Vagina (tissue), 2 donors: ENCODE data around the gene HIBCH.

Experiments used
- POLR2A ChIP-seq, 2 donors: fragments of 450-650 bp; IDR thresholded peaks; one replicate each; pipeline ENCODE4 v1.6.1; 2017; ENCODE audit warnings: antibody characterized with exemption in 2 of 2, mild to moderate bottlenecking in 2 of 2, moderate library complexity in 2 of 2
- POLR2AphosphoS5 ChIP-seq, 2 donors: sonication (generic); formaldehyde crosslinking; IDR thresholded peaks; one replicate each; pipeline ENCODE4 v1.9.0; 2017; ENCODE audit warnings: antibody characterized with exemption in 2 of 2, mild to moderate bottlenecking in 2 of 2, low read depth in 1 of 2; ENCODE audit not compliant: insufficient read depth in 1 of 2
- TF ChIP-seq, protein P1 (sequence below), 3 experiments: fragments of 450-650 bp in 2 of 3; fragments of 200-600 bp in 1 of 3; sonication (generic) in 1 of 3; IDR thresholded peaks; one replicate each; pipeline ENCODE4 v1.5.1; 2017 to 2019; ENCODE audit warnings: antibody characterized with exemption in 3 of 3, mild to moderate bottlenecking in 2 of 3, moderate library complexity in 2 of 3

DNA sequence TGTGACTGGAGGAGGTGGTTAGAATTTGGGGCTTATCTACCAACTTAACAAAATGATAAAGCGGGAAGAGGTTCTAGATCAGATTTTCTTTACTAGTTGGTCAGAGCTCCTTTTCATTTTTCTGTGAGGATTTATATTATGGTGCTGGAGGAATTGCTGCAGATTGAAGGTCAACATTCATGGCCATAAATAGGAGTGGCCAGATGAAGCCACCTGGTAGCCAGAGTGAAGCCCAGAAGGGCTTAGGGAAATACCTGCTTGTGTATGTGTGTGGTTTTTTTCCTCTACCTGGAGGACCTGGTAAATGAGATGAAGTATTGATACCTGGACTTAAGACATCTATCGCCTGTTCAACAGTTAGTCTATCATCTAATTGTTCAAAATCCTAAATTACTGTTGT, 134.2 kb downstream of the HIBCH start:
- TF ChIP-seq POLR2A (IDR thresholded peaks at IDR 0.05) = no peak
- TF ChIP-seq, protein P1, sequence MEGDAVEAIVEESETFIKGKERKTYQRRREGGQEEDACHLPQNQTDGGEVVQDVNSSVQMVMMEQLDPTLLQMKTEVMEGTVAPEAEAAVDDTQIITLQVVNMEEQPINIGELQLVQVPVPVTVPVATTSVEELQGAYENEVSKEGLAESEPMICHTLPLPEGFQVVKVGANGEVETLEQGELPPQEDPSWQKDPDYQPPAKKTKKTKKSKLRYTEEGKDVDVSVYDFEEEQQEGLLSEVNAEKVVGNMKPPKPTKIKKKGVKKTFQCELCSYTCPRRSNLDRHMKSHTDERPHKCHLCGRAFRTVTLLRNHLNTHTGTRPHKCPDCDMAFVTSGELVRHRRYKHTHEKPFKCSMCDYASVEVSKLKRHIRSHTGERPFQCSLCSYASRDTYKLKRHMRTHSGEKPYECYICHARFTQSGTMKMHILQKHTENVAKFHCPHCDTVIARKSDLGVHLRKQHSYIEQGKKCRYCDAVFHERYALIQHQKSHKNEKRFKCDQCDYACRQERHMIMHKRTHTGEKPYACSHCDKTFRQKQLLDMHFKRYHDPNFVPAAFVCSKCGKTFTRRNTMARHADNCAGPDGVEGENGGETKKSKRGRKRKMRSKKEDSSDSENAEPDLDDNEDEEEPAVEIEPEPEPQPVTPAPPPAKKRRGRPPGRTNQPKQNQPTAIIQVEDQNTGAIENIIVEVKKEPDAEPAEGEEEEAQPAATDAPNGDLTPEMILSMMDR (IDR thresholded peaks at IDR 0.05) = no peak
- TF ChIP-seq POLR2AphosphoS5 (IDR thresholded peaks at IDR 0.05; ENCODE audit: insufficient read depth in 1 of 2, low read depth in 1 of 2) = no peak
